HuH-7 (cell line): ENCODE data around the gene FAM186B.
A peak's percentile ranks its signal among the peaks of the same experiment; 100 is the strongest.
"Not testable (repeated sequence)": the region's sequence is repeated elsewhere in the genome, so short reads cannot be mapped to it uniquely, and the experiment has no call there.

Experiments used
- DNase-seq: peaks from one replicate; pipeline ENCODE4 v3.0.0; 2011; ENCODE audit warnings: low spot score

Gene FAM186B

GRCh38 chr12:49633703-49634345 lies 28.4 kb upstream of the FAM186B start:
- no peak for DNase-seq

- no peak for DNase-seq
Measured at GRCh38 chr12:49632986-49633702, 27.7 kb upstream of the FAM186B start.

- no peak for DNase-seq
Measured at GRCh38 chr12:49632401-49632800, 27.0 kb upstream of the FAM186B start.

GRCh38 chr12:49631336-49631907 lies 26.0 kb upstream of the FAM186B start:
- no peak for DNase-seq

- no peak for DNase-seq
Measured at GRCh38 chr12:49627752-49628360, 22.4 kb upstream of the FAM186B start.

- no peak for DNase-seq
Measured at GRCh38 chr12:49626836-49627235, 21.4 kb upstream of the FAM186B start.

- DNase-seq, result no peak
Measured at GRCh38 chr12:49626169-49626835, 20.9 kb upstream of the FAM186B start.

GRCh38 chr12:49624921-49625577 lies 19.6 kb upstream of the FAM186B start:
- DNase-seq, result no peak

GRCh38 chr12:49623142-49623904 lies 17.9 kb upstream of the FAM186B start, which contains the start of gene PRPF40B:
Gene PRPF40B (plus strand): TSS chr12:49623561. CDS start chr12:49623591, 30 bp downstream.
- peak; percentile 99 for DNase-seq

- DNase-seq, result no peak
Measured at GRCh38 chr12:49622501-49623141, 17.2 kb upstream of the FAM186B start.

- DNase-seq, result no peak
Measured at GRCh38 chr12:49621651-49622500, 16.4 kb upstream of the FAM186B start.

- DNase-seq, result no peak
Measured at GRCh38 chr12:49619286-49619685, 13.8 kb upstream of the FAM186B start.

- DNase-seq, result no peak
Measured at GRCh38 chr12:49618576-49618975, 13.1 kb upstream of the FAM186B start.

GRCh38 chr12:49616533-49617219 lies 11.2 kb upstream of the FAM186B start:
- DNase-seq, result no peak

- DNase-seq, result no peak
Measured at GRCh38 chr12:49615725-49616124, 10.3 kb upstream of the FAM186B start.

- DNase-seq, result no peak
Measured at GRCh38 chr12:49612210-49612609, 6.8 kb upstream of the FAM186B start.

GRCh38 chr12:49610785-49611184 lies 5.3 kb upstream of the FAM186B start:
- not testable (repeated sequence) for DNase-seq

- no peak for DNase-seq
Measured at GRCh38 chr12:49609875-49610154, 4.4 kb upstream of the FAM186B start.
